Measurements from ENCODE around the gene ELF2. TPM values are rescaled to one million over a fixed set of nuclear protein-coding genes. Genes with fewer than 3 reads are reported as not detected.

ELF2 gene
- total RNA-seq, 2 donors from 2014 or later, result 47.6 to 53.9 TPM

GRCh38 chr4:139126898-139127297 lies 50.1 kb downstream of the ELF2 start:
- H3K9me3 ChIP-seq (ENCODE audit: control insufficient read depth, low read length), result no peaks in the 10 kb centered on the region
- WGBS, 2 experiments (ENCODE audit: insufficient coverage in 1 of 2, insufficient read length in 1 of 2), result 88 to 90% methylated on average over 2 to 3 of the region's 3 CpGs
- no peak overlapping the region for H3K4me3 ChIP-seq (ENCODE audit: low read length)
- H3K27ac ChIP-seq (ENCODE audit: low read depth, low read length), result no peak overlapping the region
- H3K9ac ChIP-seq (ENCODE audit: extremely low read depth, low read length, poor library complexity, severe bottlenecking), result no peak overlapping the region
- TF ChIP-seq CTCF (conservative IDR thresholded peaks at IDR 0.05), result no peak
- no peak for DNase-seq
- peaks cover 55% of the 10 kb centered on the region for H3K36me3 ChIP-seq (ENCODE audit: control insufficient read depth, insufficient read depth, low read length)
- Mint-ChIP-seq H3K36me3 (ENCODE audit: low read depth) (peaks cover 24% of the 10 kb centered on the region), H3K4me1 (peaks cover 23% of the 10 kb centered on the region), H3K27me3 (ENCODE audit: insufficient read depth) (no peaks in the 10 kb centered on the region), H3K27ac (no peak overlapping the region), H3K4me3 (no peak overlapping the region), H3K9me3 (no peaks in the 10 kb centered on the region)
- no peaks in the 10 kb centered on the region for H3K4me1 ChIP-seq (ENCODE audit: control insufficient read depth, insufficient read depth, low read length)
- H3K27me3 ChIP-seq (ENCODE audit: control insufficient read depth, insufficient read depth, low read length, poor library complexity, severe bottlenecking), result no peaks in the 10 kb centered on the region

GRCh38 chr4:139123910-139124309 lies 53.1 kb downstream of the ELF2 start:
- no peak overlapping the region for H3K9ac ChIP-seq (ENCODE audit: extremely low read depth, low read length, poor library complexity, severe bottlenecking)
- 91% methylated on average over 2 of the region's 2 CpGs; no CpG with 5 or more reads in 1 of the 2 experiments for WGBS, 2 experiments (ENCODE audit: insufficient coverage in 1 of 2, insufficient read length in 1 of 2)
- H3K36me3 ChIP-seq (ENCODE audit: control insufficient read depth, insufficient read depth, low read length), result peaks cover 37% of the 10 kb centered on the region
- no peaks in the 10 kb centered on the region for H3K27me3 ChIP-seq (ENCODE audit: control insufficient read depth, insufficient read depth, low read length, poor library complexity, severe bottlenecking)
- TF ChIP-seq CTCF (conservative IDR thresholded peaks at IDR 0.05), result no peak
- no peaks in the 10 kb centered on the region for H3K4me1 ChIP-seq (ENCODE audit: control insufficient read depth, insufficient read depth, low read length)
- no peak overlapping the region for H3K4me3 ChIP-seq (ENCODE audit: low read length)
- H3K27ac ChIP-seq (ENCODE audit: low read depth, low read length), result no peak overlapping the region
- Mint-ChIP-seq H3K27ac (no peak overlapping the region), H3K4me1 (peaks cover 4% of the 10 kb centered on the region), H3K4me3 (no peak overlapping the region), H3K27me3 (ENCODE audit: insufficient read depth) (no peaks in the 10 kb centered on the region), H3K36me3 (ENCODE audit: low read depth) (peaks cover 33% of the 10 kb centered on the region), H3K9me3 (no peaks in the 10 kb centered on the region)
- H3K9me3 ChIP-seq (ENCODE audit: control insufficient read depth, low read length), result no peaks in the 10 kb centered on the region
- DNase-seq, result no peak

- Mint-ChIP-seq H3K4me3 (no peak overlapping the region), H3K27me3 (ENCODE audit: insufficient read depth) (no peaks in the 10 kb centered on the region), H3K36me3 (ENCODE audit: low read depth) (peaks cover 38% of the 10 kb centered on the region), H3K27ac (no peak overlapping the region), H3K9me3 (no peaks in the 10 kb centered on the region), H3K4me1 (peaks cover 4% of the 10 kb centered on the region)
- Histone ChIP-seq H3K9me3 (ENCODE audit: control insufficient read depth, low read length) (no peaks in the 10 kb centered on the region), H3K36me3 (ENCODE audit: control insufficient read depth, insufficient read depth, low read length) (peaks cover 37% of the 10 kb centered on the region), H3K4me3 (ENCODE audit: low read length) (no peak overlapping the region), H3K27me3 (ENCODE audit: control insufficient read depth, insufficient read depth, low read length, poor library complexity, severe bottlenecking) (no peaks in the 10 kb centered on the region), H3K27ac (ENCODE audit: low read depth, low read length) (no peak overlapping the region), H3K4me1 (ENCODE audit: control insufficient read depth, insufficient read depth, low read length) (no peaks in the 10 kb centered on the region), H3K9ac (ENCODE audit: extremely low read depth, low read length, poor library complexity, severe bottlenecking) (no peak overlapping the region)
- no peak for DNase-seq
- no peak for TF ChIP-seq CTCF (conservative IDR thresholded peaks at IDR 0.05)
- WGBS, 2 experiments (ENCODE audit: insufficient coverage in 1 of 2, insufficient read length in 1 of 2), result 75 to 94% methylated on average over 1 of the region's 1 CpG
These were observed 58.7 kb downstream of the ELF2 start for GRCh38 chr4:139118365-139118764.
